ENCODE data around the gene ARHGAP26.
A peak's percentile ranks its signal among the peaks of the same experiment; 100 is the strongest.

Gene ARHGAP26

DNA sequence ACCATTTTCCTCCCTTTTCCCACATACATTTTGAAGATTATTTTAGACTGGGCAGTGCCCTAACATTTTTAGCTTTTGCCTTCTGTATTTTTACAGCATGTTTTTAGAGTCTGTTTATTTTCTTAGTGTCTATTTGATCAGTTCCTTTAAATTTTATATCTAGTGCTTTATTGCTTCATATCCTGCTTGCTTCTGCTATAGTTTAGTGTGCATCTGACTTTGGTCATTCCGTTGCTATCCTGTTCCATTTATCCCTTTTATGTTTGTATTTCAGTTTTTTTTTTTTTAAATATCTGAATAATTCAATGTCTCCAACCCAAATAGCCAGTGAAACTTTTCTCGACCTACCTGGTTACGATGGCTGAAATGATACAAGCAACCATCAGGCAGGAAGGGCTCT lies 203.8 kb downstream of the ARHGAP26 start:
- H3K36me3 ChIP-seq (ENCODE audit: control insufficient read depth in 5 of 5, insufficient read depth in 5 of 5, low read length in 5 of 5) = no peaks in the 10 kb centered on the region
- H3K4me3 ChIP-seq (ENCODE audit: low read depth in 1 of 5, low read length in 5 of 5) = no peak overlapping the region
- no peaks in the 10 kb centered on the region for H3K27me3 ChIP-seq (ENCODE audit: control insufficient read depth in 5 of 5, insufficient read depth in 4 of 5, low read length in 5 of 5)
- H3K9ac ChIP-seq (ENCODE audit: low read length in 5 of 5) = no peak overlapping the region
- no peak overlapping the region for H3K27ac ChIP-seq (ENCODE audit: low read depth, low read length)
- no peaks in the 10 kb centered on the region for H3K9me3 ChIP-seq (ENCODE audit: control insufficient read depth in 5 of 5, low read length in 5 of 5)
- H3K4me1 ChIP-seq (ENCODE audit: control insufficient read depth in 5 of 5, insufficient read depth in 5 of 5, low read length in 5 of 5) = peaks cover 0 to 18% (median 8%) of the 10 kb centered on the region in 5 donors

DNA sequence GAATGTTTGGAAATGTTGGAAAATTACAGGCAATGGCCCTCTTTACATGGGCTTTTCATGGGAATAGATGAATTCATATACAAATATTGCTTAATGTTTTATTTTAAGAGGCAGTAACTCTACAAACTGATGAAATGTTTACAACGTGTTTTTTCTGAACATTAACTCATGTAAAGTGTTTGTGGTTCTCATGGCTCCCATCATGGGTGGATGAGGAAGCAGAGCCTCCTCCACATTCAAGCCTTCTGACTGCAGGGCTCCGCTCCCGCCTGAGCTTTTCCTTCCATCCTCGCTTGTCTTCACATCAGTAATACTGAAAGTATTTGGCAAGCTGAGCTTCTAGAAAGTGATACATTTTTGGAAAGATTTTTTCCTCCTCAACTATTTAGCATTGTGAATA lies 204.2 kb downstream of the ARHGAP26 start:
- no peak overlapping the region for H3K27ac ChIP-seq (ENCODE audit: low read depth, low read length)
- no peak overlapping the region for H3K4me3 ChIP-seq (ENCODE audit: low read depth in 1 of 5, low read length in 5 of 5)
- H3K27me3 ChIP-seq (ENCODE audit: control insufficient read depth in 5 of 5, insufficient read depth in 4 of 5, low read length in 5 of 5) = no peaks in the 10 kb centered on the region
- H3K36me3 ChIP-seq (ENCODE audit: control insufficient read depth in 5 of 5, insufficient read depth in 5 of 5, low read length in 5 of 5) = no peaks in the 10 kb centered on the region
- H3K4me1 ChIP-seq (ENCODE audit: control insufficient read depth in 5 of 5, insufficient read depth in 5 of 5, low read length in 5 of 5) = peaks cover 0 to 21% (median 8%) of the 10 kb centered on the region in 5 donors
- no peak overlapping the region for H3K9ac ChIP-seq (ENCODE audit: low read length in 5 of 5)
- no peaks in the 10 kb centered on the region for H3K9me3 ChIP-seq (ENCODE audit: control insufficient read depth in 5 of 5, low read length in 5 of 5)

- Histone ChIP-seq H3K4me3 (ENCODE audit: low read depth in 1 of 5, low read length in 5 of 5) (no peak overlapping the region), H3K36me3 (ENCODE audit: control insufficient read depth in 5 of 5, insufficient read depth in 5 of 5, low read length in 5 of 5) (no peaks in the 10 kb centered on the region), H3K9me3 (ENCODE audit: control insufficient read depth in 5 of 5, low read length in 5 of 5) (no peaks in the 10 kb centered on the region), H3K27ac (ENCODE audit: low read depth, low read length) (no peak overlapping the region), H3K27me3 (ENCODE audit: control insufficient read depth in 5 of 5, insufficient read depth in 4 of 5, low read length in 5 of 5) (no peaks in the 10 kb centered on the region), H3K4me1 (ENCODE audit: control insufficient read depth in 5 of 5, insufficient read depth in 5 of 5, low read length in 5 of 5) (peaks cover 2 to 36% (median 16%) of the 10 kb centered on the region in 5 donors), H3K9ac (ENCODE audit: low read length in 5 of 5) (no peak overlapping the region)
These were observed 206.7 kb downstream of the ARHGAP26 start for GRCh38 chr5:142976861-142977260.

DNA sequence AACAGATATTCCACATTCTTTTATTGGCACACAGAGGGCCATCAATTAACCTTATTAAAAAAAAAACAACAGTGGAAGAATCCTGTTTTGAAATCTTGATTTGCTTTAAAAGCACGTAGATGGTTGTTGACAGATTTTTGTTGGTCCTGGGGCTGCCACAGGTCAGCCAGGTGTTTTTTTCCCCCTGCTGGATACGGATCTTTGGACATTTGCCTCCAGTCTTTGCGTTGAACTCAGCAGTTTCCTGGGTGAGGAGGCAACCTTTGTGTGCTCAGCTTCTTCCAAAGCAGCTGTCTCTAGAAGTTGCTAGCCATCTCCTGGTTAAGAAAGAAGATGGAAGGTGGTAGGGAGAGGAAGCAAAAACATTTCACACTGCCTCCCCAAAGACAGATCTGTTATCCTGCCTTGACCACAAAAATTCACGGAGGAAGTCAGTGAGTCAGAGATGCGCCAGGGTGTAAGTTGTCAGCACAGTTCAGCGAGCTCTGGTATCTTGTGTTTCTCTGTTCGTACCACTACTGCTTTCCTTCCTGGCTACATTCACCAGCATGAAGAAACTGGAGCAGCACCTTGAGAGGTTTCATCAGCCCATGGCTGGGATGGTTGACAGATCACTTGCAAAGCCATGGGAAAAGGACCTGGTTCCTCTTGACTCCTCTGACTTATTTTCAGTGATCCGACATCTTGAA lies 207.3 kb downstream of the ARHGAP26 start:
- Histone ChIP-seq H3K9me3 (ENCODE audit: control insufficient read depth in 5 of 5, low read length in 5 of 5) (no peaks in the 10 kb centered on the region), H3K9ac (ENCODE audit: low read length in 5 of 5) (no peak overlapping the region), H3K4me1 (ENCODE audit: control insufficient read depth in 5 of 5, insufficient read depth in 5 of 5, low read length in 5 of 5) (peaks cover 8 to 37% (median 16%) of the 10 kb centered on the region in 5 donors), H3K4me3 (ENCODE audit: low read depth in 1 of 5, low read length in 5 of 5) (no peak overlapping the region), H3K27ac (ENCODE audit: low read depth, low read length) (no peak overlapping the region), H3K36me3 (ENCODE audit: control insufficient read depth in 5 of 5, insufficient read depth in 5 of 5, low read length in 5 of 5) (no peaks in the 10 kb centered on the region), H3K27me3 (ENCODE audit: control insufficient read depth in 5 of 5, insufficient read depth in 4 of 5, low read length in 5 of 5) (no peaks in the 10 kb centered on the region)

DNA sequence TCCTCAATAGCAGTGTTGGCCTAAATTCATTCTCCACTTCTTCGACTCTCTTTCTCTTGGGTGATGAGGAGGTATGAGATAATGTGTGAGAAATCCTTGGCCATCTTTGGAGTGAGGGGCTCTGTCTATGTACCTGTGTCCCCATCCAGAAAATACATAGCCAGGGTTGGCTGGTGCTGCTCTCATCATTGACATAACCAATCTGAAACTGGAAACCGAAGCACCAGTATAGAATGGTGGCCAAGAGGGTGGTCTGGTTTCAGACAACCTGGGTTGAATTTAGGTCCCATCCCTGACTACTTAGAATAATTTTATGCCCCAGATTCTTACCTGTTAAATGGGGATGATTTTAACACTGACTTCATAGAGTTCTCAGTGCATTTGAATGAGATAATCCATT lies 208.1 kb downstream of the ARHGAP26 start:
- Histone ChIP-seq H3K27ac (ENCODE audit: low read depth, low read length) (no peak overlapping the region), H3K9ac (ENCODE audit: low read length in 5 of 5) (no peak overlapping the region), H3K4me1 (ENCODE audit: control insufficient read depth in 5 of 5, insufficient read depth in 5 of 5, low read length in 5 of 5) (peaks cover 10 to 43% (median 23%) of the 10 kb centered on the region in 5 donors)

GRCh38 chr5:142978726-142979125 lies 208.5 kb downstream of the ARHGAP26 start:
- Histone ChIP-seq H3K4me1 (ENCODE audit: control insufficient read depth in 5 of 5, insufficient read depth in 5 of 5, low read length in 5 of 5) (peaks cover 10 to 45% (median 24%) of the 10 kb centered on the region in 5 donors), H3K9ac (ENCODE audit: low read length in 5 of 5) (no peak overlapping the region), H3K27me3 (ENCODE audit: control insufficient read depth in 5 of 5, insufficient read depth in 4 of 5, low read length in 5 of 5) (no peaks in the 10 kb centered on the region), H3K4me3 (ENCODE audit: low read depth in 1 of 5, low read length in 5 of 5) (no peak overlapping the region), H3K27ac (ENCODE audit: low read depth, low read length) (no peak overlapping the region), H3K36me3 (ENCODE audit: control insufficient read depth in 5 of 5, insufficient read depth in 5 of 5, low read length in 5 of 5) (no peaks in the 10 kb centered on the region), H3K9me3 (ENCODE audit: control insufficient read depth in 5 of 5, low read length in 5 of 5) (no peaks in the 10 kb centered on the region)

More for the DNA sequence above, 208.1 kb downstream of the ARHGAP26 start:
- H3K27me3 ChIP-seq (ENCODE audit: control insufficient read depth in 5 of 5, insufficient read depth in 4 of 5, low read length in 5 of 5) = no peaks in the 10 kb centered on the region
- no peak overlapping the region for H3K4me3 ChIP-seq (ENCODE audit: low read depth in 1 of 5, low read length in 5 of 5)
- no peaks in the 10 kb centered on the region for H3K36me3 ChIP-seq (ENCODE audit: control insufficient read depth in 5 of 5, insufficient read depth in 5 of 5, low read length in 5 of 5)
- H3K9me3 ChIP-seq (ENCODE audit: control insufficient read depth in 5 of 5, low read length in 5 of 5) = no peaks in the 10 kb centered on the region

GRCh38 chr5:142979636-142980035 lies 209.5 kb downstream of the ARHGAP26 start:
- H3K4me3 ChIP-seq (ENCODE audit: low read depth in 1 of 5, low read length in 5 of 5) = no peak overlapping the region

GRCh38 chr5:142981475-142981874 lies 211.3 kb downstream of the ARHGAP26 start:
- no peaks in the 10 kb centered on the region for H3K36me3 ChIP-seq (ENCODE audit: control insufficient read depth in 5 of 5, insufficient read depth in 5 of 5, low read length in 5 of 5)

More at GRCh38 chr5:142979636-142980035, 209.5 kb downstream of the ARHGAP26 start:
- Histone ChIP-seq H3K27me3 (ENCODE audit: control insufficient read depth in 5 of 5, insufficient read depth in 4 of 5, low read length in 5 of 5) (no peaks in the 10 kb centered on the region), H3K4me1 (ENCODE audit: control insufficient read depth in 5 of 5, insufficient read depth in 5 of 5, low read length in 5 of 5) (peaks cover 10 to 52% (median 25%) of the 10 kb centered on the region in 5 donors), H3K36me3 (ENCODE audit: control insufficient read depth in 5 of 5, insufficient read depth in 5 of 5, low read length in 5 of 5) (no peaks in the 10 kb centered on the region), H3K9ac (ENCODE audit: low read length in 5 of 5) (no peak overlapping the region), H3K9me3 (ENCODE audit: control insufficient read depth in 5 of 5, low read length in 5 of 5) (no peaks in the 10 kb centered on the region), H3K27ac (ENCODE audit: low read depth, low read length) (peak overlapping the region; percentile 31)

GRCh38 chr5:142981886-142982820 lies 212.0 kb downstream of the ARHGAP26 start:
- Histone ChIP-seq H3K27me3 (ENCODE audit: control insufficient read depth in 5 of 5, insufficient read depth in 4 of 5, low read length in 5 of 5) (no peaks in the 10 kb centered on the region), H3K27ac (ENCODE audit: low read depth, low read length) (peak overlapping the region; percentile 85), H3K36me3 (ENCODE audit: control insufficient read depth in 5 of 5, insufficient read depth in 5 of 5, low read length in 5 of 5) (no peaks in the 10 kb centered on the region), H3K4me3 (ENCODE audit: low read depth in 1 of 5, low read length in 5 of 5) (peak overlapping the region in 1 of 5 donors; percentile 8), H3K4me1 (ENCODE audit: control insufficient read depth in 5 of 5, insufficient read depth in 5 of 5, low read length in 5 of 5) (peaks cover 10 to 52% (median 25%) of the 10 kb centered on the region in 5 donors), H3K9me3 (ENCODE audit: control insufficient read depth in 5 of 5, low read length in 5 of 5) (no peaks in the 10 kb centered on the region), H3K9ac (ENCODE audit: low read length in 5 of 5) (peak overlapping the region in 1 of 5 donors; percentile 50)

More at GRCh38 chr5:142981475-142981874, 211.3 kb downstream of the ARHGAP26 start:
- Histone ChIP-seq H3K27ac (ENCODE audit: low read depth, low read length) (peak overlapping the region; percentile 85), H3K4me3 (ENCODE audit: low read depth in 1 of 5, low read length in 5 of 5) (peak overlapping the region in 1 of 5 donors; percentile 8), H3K4me1 (ENCODE audit: control insufficient read depth in 5 of 5, insufficient read depth in 5 of 5, low read length in 5 of 5) (peaks cover 10 to 52% (median 25%) of the 10 kb centered on the region in 5 donors), H3K27me3 (ENCODE audit: control insufficient read depth in 5 of 5, insufficient read depth in 4 of 5, low read length in 5 of 5) (no peaks in the 10 kb centered on the region), H3K9me3 (ENCODE audit: control insufficient read depth in 5 of 5, low read length in 5 of 5) (no peaks in the 10 kb centered on the region), H3K9ac (ENCODE audit: low read length in 5 of 5) (no peak overlapping the region)

DNA sequence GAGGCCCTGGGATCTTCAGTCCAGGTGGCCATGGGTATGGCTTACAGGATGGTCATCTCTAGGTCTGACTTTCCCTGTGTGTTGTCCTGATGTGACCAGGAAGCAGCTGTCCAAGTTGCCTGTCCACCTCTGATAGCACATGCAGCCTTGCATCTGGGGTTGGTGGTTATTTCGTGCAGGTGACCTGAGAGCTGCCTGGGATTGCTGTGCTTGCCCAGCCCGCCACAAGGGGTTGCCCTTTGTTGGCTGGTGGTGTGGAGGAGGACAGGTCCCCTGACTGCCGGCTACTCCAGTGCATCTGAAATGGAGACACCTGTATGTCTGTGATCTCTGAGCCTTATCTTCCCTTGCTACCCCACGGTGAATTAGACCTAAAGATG lies 212.6 kb downstream of the ARHGAP26 start:
- peaks cover 10 to 52% (median 25%) of the 10 kb centered on the region in 5 donors for H3K4me1 ChIP-seq (ENCODE audit: control insufficient read depth in 5 of 5, insufficient read depth in 5 of 5, low read length in 5 of 5)
- H3K36me3 ChIP-seq (ENCODE audit: control insufficient read depth in 5 of 5, insufficient read depth in 5 of 5, low read length in 5 of 5) = no peaks in the 10 kb centered on the region
- H3K27ac ChIP-seq (ENCODE audit: low read depth, low read length) = peak overlapping the region; percentile 85
- H3K27me3 ChIP-seq (ENCODE audit: control insufficient read depth in 5 of 5, insufficient read depth in 4 of 5, low read length in 5 of 5) = no peaks in the 10 kb centered on the region
- H3K9ac ChIP-seq (ENCODE audit: low read length in 5 of 5) = no peak overlapping the region
- peak overlapping the region in 1 of 5 donors; percentile 8 for H3K4me3 ChIP-seq (ENCODE audit: low read depth in 1 of 5, low read length in 5 of 5)
- H3K9me3 ChIP-seq (ENCODE audit: control insufficient read depth in 5 of 5, low read length in 5 of 5) = no peaks in the 10 kb centered on the region
